Erythroblast (primary cell): ENCODE results near the gene NOX5.
A peak's percentile ranks its signal among the peaks of the same experiment; 100 is the strongest.
"Not testable (repeated sequence)": the region's sequence is repeated elsewhere in the genome, so short reads cannot be mapped to it uniquely, and the experiment has no call there.

ENCODE experiments used
- DNase-seq, 2 experiments: peaks; one replicate each; lab custom pipeline; 2025; lab: John Stamatoyannopoulos, UW
- GATA1 ChIP-seq: IDR thresholded peaks from 2 replicates; pipeline ENCODE4 v1.6.1; 2011; ENCODE audit warnings: low read depth, mild to moderate bottlenecking, control low read depth, low read length, moderate library complexity
- POLR2A ChIP-seq: IDR thresholded peaks from 2 replicates; pipeline ENCODE4 v1.6.1; 2011; ENCODE audit warnings: mild to moderate bottlenecking, low read length

Gene NOX5

GRCh38 chr15:69066007-69066995, 51.8 kb downstream of the NOX5 start:
- TF ChIP-seq GATA1 (no peak), POLR2A (no peak)
- DNase-seq: no peak

- DNase-seq: peak in 1 of 2 experiments; percentile 13
- TF ChIP-seq POLR2A (no peak), GATA1 (no peak)
Observed at GRCh38 chr15:69067296-69067695, 52.8 kb downstream of the NOX5 start.

GRCh38 chr15:69068157-69068556, 53.7 kb downstream of the NOX5 start:
- peak in 1 of 2 experiments; percentile 15 for DNase-seq
- TF ChIP-seq POLR2A (no peak), GATA1 (no peak)

GRCh38 chr15:69069290-69069689, 54.8 kb downstream of the NOX5 start:
- DNase-seq: not testable (repeated sequence)

- no peak for DNase-seq
- no peak for TF ChIP-seq POLR2A
- TF ChIP-seq GATA1: no peak
Observed at GRCh38 chr15:69069996-69070395, 55.5 kb downstream of the NOX5 start.

- TF ChIP-seq GATA1 (no peak), POLR2A (no peak)
- DNase-seq: no peak
Observed at GRCh38 chr15:69070396-69070795, 55.9 kb downstream of the NOX5 start.

GRCh38 chr15:69071260-69071659, 56.8 kb downstream of the NOX5 start:
- TF ChIP-seq POLR2A (no peak), GATA1 (no peak)
- no peak for DNase-seq

- no peak for TF ChIP-seq POLR2A
- no peak for TF ChIP-seq GATA1
- DNase-seq: no peak
Observed at GRCh38 chr15:69072906-69073305, 58.4 kb downstream of the NOX5 start.

GRCh38 chr15:69074001-69074842, 59.7 kb downstream of the NOX5 start:
- DNase-seq: peak; percentile 44 to 58

GRCh38 chr15:69074843-69075224, 60.3 kb downstream of the NOX5 start:
- no peak for TF ChIP-seq POLR2A
- no peak for TF ChIP-seq GATA1
- DNase-seq: no peak

More at GRCh38 chr15:69074001-69074842, 59.7 kb downstream of the NOX5 start:
- TF ChIP-seq GATA1 (no peak), POLR2A (peak; percentile 33)

- no peak for TF ChIP-seq POLR2A
- no peak for TF ChIP-seq GATA1
- no peak for DNase-seq
Observed at GRCh38 chr15:69075440-69075839, 60.9 kb downstream of the NOX5 start.

GRCh38 chr15:69076756-69077155, 62.3 kb downstream of the NOX5 start:
- no peak for TF ChIP-seq GATA1
- TF ChIP-seq POLR2A: no peak
- DNase-seq: peak; percentile 59 to 64

GRCh38 chr15:69078638-69079037, 64.1 kb downstream of the NOX5 start:
- no peak for TF ChIP-seq GATA1
- TF ChIP-seq POLR2A: no peak
- DNase-seq: no peak

GRCh38 chr15:69080295-69081248, 66.1 kb downstream of the NOX5 start:
- TF ChIP-seq GATA1 (no peak), POLR2A (no peak)
- DNase-seq: no peak
